ENCODE results near the gene BFSP2.
"Not testable (repeated sequence)": the region's sequence is repeated elsewhere in the genome, so short reads cannot be mapped to it uniquely, and the experiment has no call there.

Gene BFSP2

DNA sequence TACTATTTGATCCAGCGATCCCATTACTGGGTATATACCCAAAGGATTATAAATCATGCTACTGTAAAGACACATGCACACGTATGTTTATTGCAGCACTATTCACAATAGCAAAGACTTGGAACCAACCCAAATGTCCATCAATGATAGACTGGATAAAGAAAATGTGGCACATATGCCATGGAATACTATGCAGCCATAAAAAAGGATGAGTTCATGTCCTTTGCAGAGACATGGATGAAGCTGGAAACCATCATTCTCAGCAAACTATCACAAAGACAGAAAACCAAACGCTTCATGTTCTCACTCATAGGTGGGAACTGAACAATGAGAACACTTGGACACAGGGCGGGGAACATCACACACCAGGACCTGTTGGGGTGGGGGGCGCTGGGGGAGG lies 82.6 kb downstream of the BFSP2 start:
- DNase-seq (ENCODE audit: low spot score) = not testable (repeated sequence)

- no peak for DNase-seq (ENCODE audit: low spot score)
Measured at GRCh38 chr3:133486658-133487057, 86.8 kb downstream of the BFSP2 start.

GRCh38 chr3:133487204-133487603 lies 87.3 kb downstream of the BFSP2 start:
- DNase-seq (ENCODE audit: low spot score) = no peak

GRCh38 chr3:133487920-133488540 lies 88.2 kb downstream of the BFSP2 start:
- DNase-seq (ENCODE audit: low spot score) = no peak

GRCh38 chr3:133488785-133489367 lies 89.0 kb downstream of the BFSP2 start:
- no peak for DNase-seq (ENCODE audit: low spot score)

GRCh38 chr3:133489466-133490085 lies 89.7 kb downstream of the BFSP2 start:
- no peak for DNase-seq (ENCODE audit: low spot score)

DNA sequence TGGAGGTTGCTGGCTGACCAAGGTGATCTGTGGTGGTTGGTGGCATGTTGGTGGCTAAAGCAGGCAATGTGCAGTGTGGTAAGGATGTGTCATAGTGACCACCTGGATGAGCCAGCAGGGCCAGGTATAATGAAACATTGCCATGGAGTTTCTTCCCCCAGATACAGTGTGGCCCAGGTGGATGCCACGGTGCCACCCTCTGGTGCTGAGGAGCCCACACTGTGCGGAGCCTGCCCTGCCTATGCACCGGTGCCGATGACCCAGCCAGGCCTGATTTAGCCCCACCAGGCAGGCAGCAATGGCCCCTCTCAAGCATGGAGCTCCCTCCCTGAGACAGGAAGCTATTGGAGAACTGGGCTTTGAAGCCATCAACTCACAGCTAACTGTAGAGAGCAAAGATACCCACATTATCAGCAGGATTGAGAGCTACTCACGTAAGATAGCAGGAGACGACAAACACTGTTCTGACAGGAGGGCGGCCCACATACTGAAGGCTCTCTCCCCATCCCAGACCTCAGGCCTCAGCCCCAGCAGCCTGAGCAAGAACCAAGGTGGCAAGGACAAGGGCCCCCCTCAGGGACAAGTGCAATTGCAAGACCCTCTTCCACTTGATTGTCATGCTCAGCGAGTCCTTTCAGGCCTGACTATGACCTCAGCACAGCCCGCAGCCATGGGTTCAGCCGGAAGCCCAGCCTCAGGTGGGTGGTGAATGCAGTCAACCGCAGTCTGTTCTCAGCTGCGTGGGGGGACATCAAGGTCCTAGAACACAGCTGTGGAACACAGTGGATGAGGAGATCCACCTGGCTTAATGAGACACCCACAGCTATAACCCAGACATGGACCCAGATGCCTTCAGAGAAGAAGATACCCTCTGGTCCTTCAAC lies 90.9 kb downstream of the BFSP2 start:
- DNase-seq (ENCODE audit: low spot score) = no peak

DNA sequence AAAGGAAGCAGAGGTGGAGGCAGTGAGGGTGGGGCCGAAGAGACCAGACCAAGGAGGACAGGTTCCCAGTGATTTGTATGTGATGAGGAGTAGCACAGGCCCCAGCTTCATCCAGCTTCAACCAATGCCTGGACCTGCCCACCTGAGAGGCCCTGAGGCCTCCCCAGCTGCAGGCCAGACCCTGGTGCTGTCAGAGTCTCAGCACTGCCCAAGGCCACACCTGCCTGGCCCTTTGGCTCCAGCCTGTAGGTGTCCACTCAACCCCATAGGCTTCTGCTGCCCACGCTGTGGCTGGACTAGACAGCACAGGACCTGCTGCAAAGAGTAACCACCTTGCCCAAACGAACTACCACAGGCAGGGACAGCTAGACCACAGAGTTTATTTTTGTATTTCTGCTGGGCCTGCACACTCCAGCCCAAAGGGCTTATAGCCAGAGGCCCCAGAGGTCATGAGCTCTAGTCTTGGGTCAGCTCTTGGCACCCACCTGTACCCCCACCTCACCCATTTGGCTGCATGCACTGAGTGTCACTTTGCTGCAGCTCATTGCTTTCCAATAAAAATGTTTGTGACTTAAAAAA lies 91.7 kb downstream of the BFSP2 start:
- no peak for DNase-seq (ENCODE audit: low spot score)

GRCh38 chr3:133492159-133492741 lies 92.4 kb downstream of the BFSP2 start:
- no peak for DNase-seq (ENCODE audit: low spot score)

GRCh38 chr3:133494469-133494868 lies 94.6 kb downstream of the BFSP2 start:
- DNase-seq (ENCODE audit: low spot score) = no peak

GRCh38 chr3:133502542-133502941 lies 102.7 kb downstream of the BFSP2 start:
- DNase-seq (ENCODE audit: low spot score) = not testable (repeated sequence)

DNA sequence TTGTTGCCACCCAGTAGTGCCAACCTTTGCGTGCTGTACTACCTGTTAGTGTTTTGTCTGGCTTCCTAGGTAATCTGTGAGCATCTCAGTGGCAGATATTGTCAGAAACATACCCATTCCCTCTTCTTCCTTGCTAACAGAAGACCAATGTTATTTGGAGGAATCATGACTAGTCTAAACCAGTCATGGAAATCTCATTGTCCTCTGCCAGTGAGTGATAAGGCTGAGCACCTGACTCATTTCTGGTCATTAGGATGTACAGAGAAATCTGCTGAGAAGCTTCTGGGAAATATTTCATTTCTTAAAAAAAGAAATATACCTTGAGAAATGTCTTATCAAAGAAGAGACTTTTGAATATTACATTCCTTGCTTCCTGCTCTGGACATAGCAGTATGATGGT lies 103.6 kb downstream of the BFSP2 start:
- DNase-seq (ENCODE audit: low spot score) = peak; percentile 71

GRCh38 chr3:133504736-133505135 lies 104.9 kb downstream of the BFSP2 start:
- no peak for DNase-seq (ENCODE audit: low spot score)

DNA sequence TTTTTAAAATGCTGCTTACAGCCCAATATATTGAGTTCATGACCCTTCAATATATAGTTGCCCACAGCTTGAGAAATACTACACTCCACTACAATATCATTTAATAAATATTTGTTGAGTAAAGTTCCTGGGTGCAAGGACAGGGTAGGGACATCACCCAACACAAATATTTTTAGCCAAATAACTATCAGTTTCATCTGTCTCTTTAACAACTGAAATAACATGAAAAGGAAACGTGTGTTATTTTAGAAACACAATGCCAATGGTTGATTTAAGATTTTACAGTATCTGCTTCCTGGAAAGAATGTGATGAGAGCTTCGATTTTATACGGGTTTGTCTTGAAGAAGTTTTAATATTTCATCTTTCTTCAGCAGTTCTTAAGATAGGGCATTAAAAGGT lies 106.0 kb downstream of the BFSP2 start:
- DNase-seq (ENCODE audit: low spot score) = no peak

GRCh38 chr3:133506215-133506901 lies 106.5 kb downstream of the BFSP2 start:
- DNase-seq (ENCODE audit: low spot score) = peak; percentile 62

DNA sequence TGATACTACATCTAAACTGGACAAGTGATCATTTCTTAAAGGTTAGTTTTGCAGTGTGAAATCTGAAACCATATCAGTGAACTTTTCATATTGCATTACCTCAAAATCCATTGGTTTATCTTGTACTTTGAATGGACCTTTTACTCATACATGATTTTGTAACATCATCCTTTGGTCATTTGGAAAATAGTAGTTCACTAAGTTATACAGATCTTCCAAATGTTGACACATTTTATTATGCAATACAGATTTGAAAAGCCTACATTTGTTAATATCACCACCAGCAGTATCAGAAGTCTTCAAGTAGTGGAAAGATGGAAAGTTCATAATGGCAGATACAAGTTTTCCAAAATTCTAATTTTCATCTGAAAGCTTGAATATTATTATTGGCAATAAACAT lies 109.6 kb downstream of the BFSP2 start:
- no peak for DNase-seq (ENCODE audit: low spot score)

DNA sequence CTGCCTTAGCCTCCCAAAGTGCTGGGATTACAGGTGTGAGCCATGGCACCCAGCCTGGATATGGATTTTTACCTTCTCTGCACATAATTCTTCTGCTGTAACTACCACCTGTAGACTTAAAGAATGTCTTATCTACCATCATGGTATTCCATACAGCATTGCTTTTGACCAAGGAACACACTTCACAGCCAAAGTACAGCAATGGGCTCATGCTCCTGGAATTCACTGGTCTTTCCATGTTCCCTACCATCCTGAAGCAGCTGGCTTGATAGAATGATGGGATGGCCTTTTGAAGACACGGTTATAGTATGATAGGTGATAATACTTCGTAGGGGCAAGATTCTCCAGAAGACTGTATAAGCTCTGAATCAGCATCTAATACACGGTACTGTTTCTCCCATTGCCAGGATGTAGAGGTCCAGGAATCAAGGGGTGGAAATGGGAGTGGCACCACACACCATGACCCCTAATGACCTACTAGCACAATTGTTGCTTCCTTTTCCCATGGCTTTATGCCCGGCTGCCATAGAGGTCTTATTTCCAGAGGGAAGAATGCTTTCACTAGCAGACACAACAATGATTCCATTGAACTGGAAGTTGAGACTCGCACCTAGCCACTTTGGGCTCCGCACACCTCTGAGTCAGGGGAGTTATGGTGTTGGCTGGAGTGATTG lies 112.7 kb downstream of the BFSP2 start:
- DNase-seq (ENCODE audit: low spot score) = peak; percentile 30

GRCh38 chr3:133514418-133514817 lies 114.6 kb downstream of the BFSP2 start:
- DNase-seq (ENCODE audit: low spot score) = no peak

GRCh38 chr3:133515127-133515526 lies 115.3 kb downstream of the BFSP2 start:
- no peak for DNase-seq (ENCODE audit: low spot score)

DNA sequence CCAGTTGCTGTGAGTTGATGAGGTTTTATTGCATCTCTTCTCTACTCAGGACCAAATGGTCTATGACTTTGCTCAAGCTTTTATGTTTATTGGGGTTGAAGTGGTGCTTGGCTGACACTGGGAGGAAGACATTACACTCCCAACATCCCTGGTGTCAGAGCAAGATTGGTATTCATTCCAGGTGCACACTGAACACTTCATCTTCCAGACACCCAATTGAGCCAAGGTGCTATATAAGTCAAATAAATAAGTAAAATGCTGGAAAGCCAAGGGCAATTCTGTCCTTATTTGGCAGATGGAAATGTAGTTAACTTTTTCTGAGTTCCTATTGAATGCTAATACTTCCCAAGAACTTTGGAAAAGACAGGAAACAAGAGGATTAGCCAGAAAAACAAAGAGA lies 120.4 kb downstream of the BFSP2 start:
- no peak for DNase-seq (ENCODE audit: low spot score)

DNA sequence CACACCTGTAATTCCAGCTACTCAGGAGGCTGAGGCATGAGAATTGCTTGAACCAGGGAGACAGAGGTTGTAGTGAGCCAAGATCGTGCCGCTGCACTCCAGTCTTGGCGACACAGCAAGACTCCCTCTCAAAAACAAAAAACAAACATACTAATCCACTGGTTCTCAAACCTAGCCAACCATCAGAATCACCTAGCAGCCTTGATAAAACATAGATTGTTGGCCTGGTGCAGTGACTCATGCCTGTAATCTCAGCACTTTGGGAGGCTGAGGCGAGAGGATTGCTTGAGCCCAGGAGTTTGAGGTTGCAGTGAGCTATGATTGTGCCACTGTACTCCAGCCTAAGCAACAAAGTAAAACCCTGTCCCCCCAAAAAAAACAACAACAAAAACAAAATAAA lies 121.1 kb downstream of the BFSP2 start:
- DNase-seq (ENCODE audit: low spot score) = not testable (repeated sequence)

Data from kidney capillary endothelial cell (primary cell).